ENCODE data around the gene DPP6.

GRCh38 chr7:154911411-154911810, 859.2 kb downstream of the DPP6 start:
- TF ChIP-seq, protein P1, sequence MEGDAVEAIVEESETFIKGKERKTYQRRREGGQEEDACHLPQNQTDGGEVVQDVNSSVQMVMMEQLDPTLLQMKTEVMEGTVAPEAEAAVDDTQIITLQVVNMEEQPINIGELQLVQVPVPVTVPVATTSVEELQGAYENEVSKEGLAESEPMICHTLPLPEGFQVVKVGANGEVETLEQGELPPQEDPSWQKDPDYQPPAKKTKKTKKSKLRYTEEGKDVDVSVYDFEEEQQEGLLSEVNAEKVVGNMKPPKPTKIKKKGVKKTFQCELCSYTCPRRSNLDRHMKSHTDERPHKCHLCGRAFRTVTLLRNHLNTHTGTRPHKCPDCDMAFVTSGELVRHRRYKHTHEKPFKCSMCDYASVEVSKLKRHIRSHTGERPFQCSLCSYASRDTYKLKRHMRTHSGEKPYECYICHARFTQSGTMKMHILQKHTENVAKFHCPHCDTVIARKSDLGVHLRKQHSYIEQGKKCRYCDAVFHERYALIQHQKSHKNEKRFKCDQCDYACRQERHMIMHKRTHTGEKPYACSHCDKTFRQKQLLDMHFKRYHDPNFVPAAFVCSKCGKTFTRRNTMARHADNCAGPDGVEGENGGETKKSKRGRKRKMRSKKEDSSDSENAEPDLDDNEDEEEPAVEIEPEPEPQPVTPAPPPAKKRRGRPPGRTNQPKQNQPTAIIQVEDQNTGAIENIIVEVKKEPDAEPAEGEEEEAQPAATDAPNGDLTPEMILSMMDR (IDR thresholded peaks at IDR 0.05): no peak
- TF ChIP-seq EZH2 (IDR thresholded peaks at IDR 0.05; ENCODE audit: borderline replicate concordance, insufficient read depth, low read depth, low read length, poor library complexity, severe bottlenecking): no peak

Data from B cell (primary cell).